ENCODE data around the gene FYB1. TPM values are rescaled to one million over a fixed set of nuclear protein-coding genes. Genes with fewer than 3 reads are reported as not detected.

FYB1 gene
- total RNA-seq, 1 experiment from 2014 or later, result 0.42 TPM

DNA sequence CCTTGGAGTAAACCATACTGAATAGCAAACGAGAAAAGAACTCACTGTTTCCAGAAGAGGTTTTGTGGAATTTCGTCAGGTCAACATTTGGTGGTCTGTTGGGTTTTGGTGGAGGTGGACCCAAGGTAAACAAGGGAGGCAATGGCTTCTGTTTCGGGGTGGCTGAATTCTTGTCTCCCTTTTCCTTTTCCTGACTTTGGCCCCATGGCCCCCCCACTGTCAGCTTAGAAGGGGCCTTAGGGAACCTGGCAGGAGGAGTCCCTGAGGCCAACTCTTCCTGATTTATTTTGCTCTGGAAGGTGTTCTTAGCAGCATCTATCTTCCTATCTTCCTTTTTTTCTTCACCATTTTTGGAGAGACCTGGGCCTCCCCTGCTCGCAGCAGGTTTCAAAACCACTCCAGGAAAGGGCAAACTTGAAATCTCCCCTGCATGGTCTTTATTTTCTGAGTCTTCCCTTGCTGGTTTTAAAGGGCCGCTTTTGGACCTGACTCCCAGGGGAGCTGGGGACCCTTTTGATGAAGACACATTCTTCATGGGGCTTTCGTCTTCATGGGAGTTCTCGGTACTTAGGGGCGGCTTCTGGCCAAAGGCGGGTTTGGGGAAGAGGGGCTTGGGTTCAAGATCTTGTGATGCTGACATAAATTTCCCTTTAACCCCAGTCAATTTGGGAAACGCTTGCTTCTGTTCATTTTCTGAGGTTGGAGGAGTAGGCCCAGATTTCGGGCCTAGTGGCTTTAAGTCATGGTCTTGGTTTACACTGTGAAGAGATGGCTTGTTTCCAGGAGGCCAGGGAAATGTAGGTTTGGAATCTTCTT lies 17.4 kb downstream of the FYB1 start:
- no peaks in the 10 kb centered on the region for H3K36me3 ChIP-seq (ENCODE audit: control insufficient read depth in 1 of 2, insufficient read depth in 2 of 2, low read length in 2 of 2)
- H2AFZ ChIP-seq (ENCODE audit: low read depth, low read length, poor library complexity, severe bottlenecking), result no peak overlapping the region
- H4K20me1 ChIP-seq (ENCODE audit: insufficient read depth), result no peaks in the 10 kb centered on the region
- no peaks in the 10 kb centered on the region for H3K9me2 ChIP-seq (ENCODE audit: insufficient read depth)
- no peaks in the 10 kb centered on the region for H3K9me3 ChIP-seq (ENCODE audit: control insufficient read depth in 1 of 2, insufficient read depth in 1 of 2, low read depth in 1 of 2, low read length in 2 of 2)
- RAD21 ChIA-PET (ENCODE audit: low non-redundant PET in 1 of 2, low total read pairs in 2 of 2, uncharacterized antibody in 2 of 2, unreplicated experiment in 2 of 2), result no interaction called here
- H3K27me3 ChIP-seq (ENCODE audit: insufficient read depth, low read length), result no peaks in the 10 kb centered on the region
- no TSS peak for BruUV-seq (replicated peaks)
- ATAC-seq (no peak), DNase-seq (ENCODE audit: low read depth, low spot score) (no peak)
- TF ChIP-seq, protein P1, sequence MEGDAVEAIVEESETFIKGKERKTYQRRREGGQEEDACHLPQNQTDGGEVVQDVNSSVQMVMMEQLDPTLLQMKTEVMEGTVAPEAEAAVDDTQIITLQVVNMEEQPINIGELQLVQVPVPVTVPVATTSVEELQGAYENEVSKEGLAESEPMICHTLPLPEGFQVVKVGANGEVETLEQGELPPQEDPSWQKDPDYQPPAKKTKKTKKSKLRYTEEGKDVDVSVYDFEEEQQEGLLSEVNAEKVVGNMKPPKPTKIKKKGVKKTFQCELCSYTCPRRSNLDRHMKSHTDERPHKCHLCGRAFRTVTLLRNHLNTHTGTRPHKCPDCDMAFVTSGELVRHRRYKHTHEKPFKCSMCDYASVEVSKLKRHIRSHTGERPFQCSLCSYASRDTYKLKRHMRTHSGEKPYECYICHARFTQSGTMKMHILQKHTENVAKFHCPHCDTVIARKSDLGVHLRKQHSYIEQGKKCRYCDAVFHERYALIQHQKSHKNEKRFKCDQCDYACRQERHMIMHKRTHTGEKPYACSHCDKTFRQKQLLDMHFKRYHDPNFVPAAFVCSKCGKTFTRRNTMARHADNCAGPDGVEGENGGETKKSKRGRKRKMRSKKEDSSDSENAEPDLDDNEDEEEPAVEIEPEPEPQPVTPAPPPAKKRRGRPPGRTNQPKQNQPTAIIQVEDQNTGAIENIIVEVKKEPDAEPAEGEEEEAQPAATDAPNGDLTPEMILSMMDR (IDR thresholded peaks at IDR 0.05 in 2 of 3, conservative IDR thresholded peaks at IDR 0.05 in 1 of 3; ENCODE audit: borderline replicate concordance in 1 of 3, insufficient read depth in 1 of 3, low read depth in 2 of 3, low read length in 2 of 3), result no peak
- TF ChIP-seq ZFX (IDR thresholded peaks at IDR 0.05), result peak; percentile 37; the same call in 1 of the 2 replicates
- TF ChIP-seq CBX3 (IDR thresholded peaks at IDR 0.05; ENCODE audit: low read depth), result no peak
- CTCF ChIA-PET, result interaction anchor here (0.7 to 1.0 kb wide), 2 partner anchors 16 kb away, joined by 3 read pairs; no protein-coding TSS in a partner anchor
- H3K4me3 ChIP-seq (replicated peaks in 1 of 2; ENCODE audit: low read depth in 1 of 2, low read length in 2 of 2), result no peak overlapping the region
- no peak overlapping the region for H3K4me2 ChIP-seq (ENCODE audit: low read length)
- H3K9ac ChIP-seq (ENCODE audit: low read length), result no peak overlapping the region
- H3K4me1 ChIP-seq (ENCODE audit: control insufficient read depth in 1 of 2, insufficient read depth in 2 of 2, low read length in 2 of 2), result peaks cover 16 to 17% of the 10 kb centered on the region in 2 experiments; a peak in 3 of 4 replicates
- POLR2A ChIA-PET, result no interaction called here
- no peak overlapping the region for H3K27ac ChIP-seq (ENCODE audit: low read depth, low read length)
- intact Hi-C loops (cut with micrococcal nuclease), result no loop called here
- H3K79me2 ChIP-seq (ENCODE audit: insufficient read depth, low read length), result no peaks in the 10 kb centered on the region

DNA sequence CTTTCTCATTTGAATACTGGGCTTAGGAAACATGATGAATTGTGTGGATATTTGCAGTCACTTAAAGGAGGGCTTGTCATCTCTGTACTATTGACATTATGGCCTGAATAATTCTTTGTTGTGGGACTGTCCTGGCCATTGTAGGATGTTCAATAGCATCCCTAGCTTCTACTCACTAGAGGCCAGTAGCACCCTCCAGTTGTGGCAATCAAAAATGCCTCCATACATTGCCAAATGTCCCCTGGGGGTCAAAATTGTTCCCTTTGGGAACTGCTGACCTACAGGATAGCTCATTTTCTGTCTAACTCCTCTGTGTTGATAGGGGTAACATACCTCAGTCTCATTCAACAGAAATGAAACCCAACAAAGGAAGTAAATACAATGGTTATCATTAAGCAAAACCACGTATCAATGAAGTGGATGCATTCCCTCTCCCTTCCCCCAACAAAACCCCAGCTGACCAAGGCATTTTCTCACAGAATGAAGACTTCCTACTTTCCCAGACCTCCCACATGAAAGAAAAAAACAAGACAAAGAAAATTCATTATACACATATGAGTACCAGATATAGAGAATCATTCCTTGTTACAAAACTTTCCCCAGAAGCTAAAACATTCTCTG lies 18.1 kb downstream of the FYB1 start:
- no peak for DNase-seq (ENCODE audit: low read depth, low spot score)
- ChIA-PET RAD21 (ENCODE audit: low non-redundant PET in 1 of 2, low total read pairs in 2 of 2, uncharacterized antibody in 2 of 2, unreplicated experiment in 2 of 2) (interaction anchor here in 1 of 2 experiments (1.0 kb wide), 1 partner anchor 175 kb away, joined by 3 read pairs; no protein-coding TSS in a partner anchor), POLR2A (no interaction called here), CTCF (interaction anchor here (0.8 to 1.2 kb wide), 4 partner anchors 10 to 175 kb away, joined by 3 to 4 read pairs (median 3); no protein-coding TSS in a partner anchor)
- Histone ChIP-seq H4K20me1 (ENCODE audit: insufficient read depth) (no peaks in the 10 kb centered on the region), H3K79me2 (ENCODE audit: insufficient read depth, low read length) (no peaks in the 10 kb centered on the region), H3K4me2 (ENCODE audit: low read length) (no peak overlapping the region), H3K9me2 (ENCODE audit: insufficient read depth) (no peaks in the 10 kb centered on the region), H2AFZ (ENCODE audit: low read depth, low read length, poor library complexity, severe bottlenecking) (no peak overlapping the region), H3K9ac (ENCODE audit: low read length) (no peak overlapping the region), H3K9me3 (ENCODE audit: control insufficient read depth in 1 of 2, insufficient read depth in 1 of 2, low read depth in 1 of 2, low read length in 2 of 2) (no peaks in the 10 kb centered on the region), H3K36me3 (ENCODE audit: control insufficient read depth in 1 of 2, insufficient read depth in 2 of 2, low read length in 2 of 2) (no peaks in the 10 kb centered on the region), H3K27me3 (ENCODE audit: insufficient read depth, low read length) (no peaks in the 10 kb centered on the region), H3K27ac (ENCODE audit: low read depth, low read length) (no peak overlapping the region), H3K4me3 (replicated peaks in 1 of 2; ENCODE audit: low read depth in 1 of 2, low read length in 2 of 2) (no peak overlapping the region), H3K4me1 (ENCODE audit: control insufficient read depth in 1 of 2, insufficient read depth in 2 of 2, low read length in 2 of 2) (peaks cover 16 to 24% of the 10 kb centered on the region in 2 experiments; a peak in 3 of 4 replicates)
- no TSS peak for BruUV-seq (replicated peaks)
- ATAC-seq, result peak; percentile 66
- TF ChIP-seq, protein P1 (IDR thresholded peaks at IDR 0.05 in 2 of 3, conservative IDR thresholded peaks at IDR 0.05 in 1 of 3; ENCODE audit: borderline replicate concordance in 1 of 3, insufficient read depth in 1 of 3, low read depth in 2 of 3, low read length in 2 of 3), result peak; percentile 9 to 45 (median 28); a peak in 2 of 6 replicates
- TF ChIP-seq RAD21 (IDR thresholded peaks at IDR 0.05; ENCODE audit: low read depth) (peak; percentile 44), POLR2AphosphoS5 (IDR thresholded peaks at IDR 0.05; ENCODE audit: low read depth, low read length) (no peak)
- TF ChIP-seq, protein P2, sequence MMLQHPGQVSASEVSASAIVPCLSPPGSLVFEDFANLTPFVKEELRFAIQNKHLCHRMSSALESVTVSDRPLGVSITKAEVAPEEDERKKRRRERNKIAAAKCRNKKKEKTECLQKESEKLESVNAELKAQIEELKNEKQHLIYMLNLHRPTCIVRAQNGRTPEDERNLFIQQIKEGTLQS (IDR thresholded peaks at IDR 0.05), result no peak
- intact Hi-C loops (cut with micrococcal nuclease), result no loop called here

Measured in HCT116 (cell line).